22Rv1 (cell line): Measurements from ENCODE around the gene SH3GL1.

Source experiments
- ZFX ChIP-seq: fragments of 450-650 bp; IDR thresholded peaks from 2 replicates; pipeline ENCODE4 v1.6.1; 2017; ENCODE audit warnings: antibody characterized with exemption, borderline replicate concordance
- TF ChIP-seq, protein P1 (sequence below): fragments of 450-650 bp; IDR thresholded peaks from 2 replicates; pipeline ENCODE4 v1.5.1; 2017; ENCODE audit warnings: mild to moderate bottlenecking

DNA sequence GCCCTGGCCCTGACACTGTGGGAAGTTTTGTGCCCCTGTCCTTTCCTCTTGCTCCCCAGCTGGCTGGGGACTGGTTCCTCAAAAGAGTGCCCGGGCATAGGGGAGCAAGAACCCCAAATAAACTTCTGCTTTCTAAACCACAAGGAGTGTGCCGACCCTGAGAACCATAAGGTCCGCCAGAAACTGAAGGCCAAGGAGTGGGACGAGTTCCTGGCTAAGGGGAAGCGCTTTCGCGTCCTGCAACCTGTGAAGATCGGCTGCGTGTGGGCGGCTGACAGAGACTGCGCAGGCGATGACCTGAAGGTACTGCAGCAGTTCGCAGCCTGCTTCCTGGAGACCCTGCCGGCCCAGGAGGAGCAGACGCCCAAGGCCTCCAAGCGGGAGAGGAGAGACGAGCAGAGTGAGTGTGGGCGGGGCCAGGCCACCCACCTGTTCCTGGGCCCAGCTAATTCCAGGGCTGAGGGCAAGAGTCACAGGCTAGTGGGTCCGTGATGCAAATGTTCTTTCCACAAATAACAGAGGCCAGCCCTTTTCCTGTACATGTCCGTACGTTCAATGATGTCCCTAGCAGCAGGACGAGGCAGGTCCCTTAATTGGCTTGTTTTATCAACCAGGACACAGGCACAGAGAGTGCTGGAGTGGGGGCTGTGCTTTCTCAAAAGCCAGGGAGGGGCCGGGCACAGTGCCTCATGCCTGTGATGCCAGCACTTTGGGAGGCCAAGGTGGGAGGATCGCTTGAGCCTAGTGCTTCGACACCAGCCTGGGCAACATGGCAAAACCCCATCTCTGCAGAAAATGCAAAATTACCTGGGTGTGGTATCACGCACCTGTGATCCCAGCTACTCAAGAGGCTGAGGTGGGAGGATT is 31.7 kb upstream of the SH3GL1 start:
- TF ChIP-seq, protein P1, sequence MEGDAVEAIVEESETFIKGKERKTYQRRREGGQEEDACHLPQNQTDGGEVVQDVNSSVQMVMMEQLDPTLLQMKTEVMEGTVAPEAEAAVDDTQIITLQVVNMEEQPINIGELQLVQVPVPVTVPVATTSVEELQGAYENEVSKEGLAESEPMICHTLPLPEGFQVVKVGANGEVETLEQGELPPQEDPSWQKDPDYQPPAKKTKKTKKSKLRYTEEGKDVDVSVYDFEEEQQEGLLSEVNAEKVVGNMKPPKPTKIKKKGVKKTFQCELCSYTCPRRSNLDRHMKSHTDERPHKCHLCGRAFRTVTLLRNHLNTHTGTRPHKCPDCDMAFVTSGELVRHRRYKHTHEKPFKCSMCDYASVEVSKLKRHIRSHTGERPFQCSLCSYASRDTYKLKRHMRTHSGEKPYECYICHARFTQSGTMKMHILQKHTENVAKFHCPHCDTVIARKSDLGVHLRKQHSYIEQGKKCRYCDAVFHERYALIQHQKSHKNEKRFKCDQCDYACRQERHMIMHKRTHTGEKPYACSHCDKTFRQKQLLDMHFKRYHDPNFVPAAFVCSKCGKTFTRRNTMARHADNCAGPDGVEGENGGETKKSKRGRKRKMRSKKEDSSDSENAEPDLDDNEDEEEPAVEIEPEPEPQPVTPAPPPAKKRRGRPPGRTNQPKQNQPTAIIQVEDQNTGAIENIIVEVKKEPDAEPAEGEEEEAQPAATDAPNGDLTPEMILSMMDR, result no peak
- TF ChIP-seq ZFX, result no peak
